ENCODE results near the gene GYPE.
A peak's percentile ranks its signal among the peaks of the same experiment; 100 is the strongest.
"Not testable (repeated sequence)": the region's sequence is repeated elsewhere in the genome, so short reads cannot be mapped to it uniquely, and the experiment has no call there.

The GYPE gene

GRCh38 chr4:143869925-143870324, 35.4 kb downstream of the GYPE start:
- not testable (repeated sequence) for DNase-seq

GRCh38 chr4:143862716-143863115, 42.6 kb downstream of the GYPE start:
- DNase-seq = peak; percentile 9 to 28

- no peak for DNase-seq
Observed at GRCh38 chr4:143858456-143858855, 46.9 kb downstream of the GYPE start.

GRCh38 chr4:143857391-143858336, 47.7 kb downstream of the GYPE start:
- DNase-seq = not testable (repeated sequence)

- not testable (repeated sequence) for DNase-seq
Observed at GRCh38 chr4:143856017-143856557, 49.3 kb downstream of the GYPE start.

GRCh38 chr4:143854645-143855044, 50.7 kb downstream of the GYPE start:
- peak; percentile 60 to 70 for DNase-seq

GRCh38 chr4:143849296-143849695, 56.1 kb downstream of the GYPE start:
- DNase-seq = not testable (repeated sequence)

GRCh38 chr4:143843506-143843832, 61.9 kb downstream of the GYPE start:
- not testable (repeated sequence) for DNase-seq

GRCh38 chr4:143842624-143843505, 62.5 kb downstream of the GYPE start:
- not testable (repeated sequence) for DNase-seq

GRCh38 chr4:143839413-143839812, 65.9 kb downstream of the GYPE start:
- DNase-seq = not testable (repeated sequence)

GRCh38 chr4:143834196-143834595, 71.2 kb downstream of the GYPE start:
- DNase-seq = not testable (repeated sequence)

- DNase-seq = not testable (repeated sequence)
Observed at GRCh38 chr4:143833676-143834075, 71.7 kb downstream of the GYPE start.

GRCh38 chr4:143830576-143830975, 74.8 kb downstream of the GYPE start:
- not testable (repeated sequence) for DNase-seq

GRCh38 chr4:143829239-143829620, 76.1 kb downstream of the GYPE start:
- DNase-seq = not testable (repeated sequence)
